Measurements from ENCODE around the gene ARFGEF2.

DNA sequence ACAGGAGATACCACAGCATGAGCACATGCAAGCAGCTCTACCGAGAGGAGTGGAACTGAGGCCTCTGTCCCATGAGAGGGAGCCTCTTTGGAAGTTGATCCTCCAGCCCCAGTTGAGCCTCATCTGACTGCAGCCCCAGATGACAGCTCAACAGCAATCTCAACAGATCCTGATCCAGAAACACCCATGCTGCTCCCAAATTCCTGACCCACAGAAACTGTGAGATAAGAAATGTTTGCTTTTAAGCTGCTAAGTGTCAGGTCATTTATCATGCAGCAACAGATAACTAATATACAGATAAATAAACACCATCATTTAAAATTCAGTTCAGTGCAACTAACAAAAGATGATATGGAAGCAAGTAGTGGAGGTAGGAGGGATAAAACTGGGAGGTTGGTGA is 4.8 kb upstream of the ARFGEF2 start:
- TF ChIP-seq CREM (CRISPR knock-in tag; IDR thresholded peaks at IDR 0.05) (no peak), NR3C1 (CRISPR knock-in tag; conservative IDR thresholded peaks at IDR 0.05; ENCODE audit: low read depth) (no peak), ELF4 (CRISPR knock-in tag; IDR thresholded peaks at IDR 0.05; ENCODE audit: low read depth) (no peak), JUN (CRISPR knock-in tag; IDR thresholded peaks at IDR 0.05) (no peak), ZBTB21 (CRISPR knock-in tag; IDR thresholded peaks at IDR 0.05; ENCODE audit: borderline replicate concordance) (no peak)
- TF ChIP-seq, protein P1, sequence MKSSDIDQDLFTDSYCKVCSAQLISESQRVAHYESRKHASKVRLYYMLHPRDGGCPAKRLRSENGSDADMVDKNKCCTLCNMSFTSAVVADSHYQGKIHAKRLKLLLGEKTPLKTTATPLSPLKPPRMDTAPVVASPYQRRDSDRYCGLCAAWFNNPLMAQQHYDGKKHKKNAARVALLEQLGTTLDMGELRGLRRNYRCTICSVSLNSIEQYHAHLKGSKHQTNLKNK (CRISPR knock-in tag; IDR thresholded peaks at IDR 0.05), result no peak
- TF ChIP-seq, protein P2, sequence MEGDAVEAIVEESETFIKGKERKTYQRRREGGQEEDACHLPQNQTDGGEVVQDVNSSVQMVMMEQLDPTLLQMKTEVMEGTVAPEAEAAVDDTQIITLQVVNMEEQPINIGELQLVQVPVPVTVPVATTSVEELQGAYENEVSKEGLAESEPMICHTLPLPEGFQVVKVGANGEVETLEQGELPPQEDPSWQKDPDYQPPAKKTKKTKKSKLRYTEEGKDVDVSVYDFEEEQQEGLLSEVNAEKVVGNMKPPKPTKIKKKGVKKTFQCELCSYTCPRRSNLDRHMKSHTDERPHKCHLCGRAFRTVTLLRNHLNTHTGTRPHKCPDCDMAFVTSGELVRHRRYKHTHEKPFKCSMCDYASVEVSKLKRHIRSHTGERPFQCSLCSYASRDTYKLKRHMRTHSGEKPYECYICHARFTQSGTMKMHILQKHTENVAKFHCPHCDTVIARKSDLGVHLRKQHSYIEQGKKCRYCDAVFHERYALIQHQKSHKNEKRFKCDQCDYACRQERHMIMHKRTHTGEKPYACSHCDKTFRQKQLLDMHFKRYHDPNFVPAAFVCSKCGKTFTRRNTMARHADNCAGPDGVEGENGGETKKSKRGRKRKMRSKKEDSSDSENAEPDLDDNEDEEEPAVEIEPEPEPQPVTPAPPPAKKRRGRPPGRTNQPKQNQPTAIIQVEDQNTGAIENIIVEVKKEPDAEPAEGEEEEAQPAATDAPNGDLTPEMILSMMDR (IDR thresholded peaks at IDR 0.05), result no peak

Data from WTC11 (cell line).